ENCODE data around the gene OR2B3. TPM values are rescaled to one million over a fixed set of nuclear protein-coding genes. Genes with fewer than 3 reads are reported as not detected.
"Not testable (repeated sequence)": the region's sequence is repeated elsewhere in the genome, so short reads cannot be mapped to it uniquely, and the experiment has no call there.

The OR2B3 gene
- not detected in 2 replicates for total RNA-seq

- no peak for DNase-seq (ENCODE audit: low read depth in 2 of 2)
Observed at GRCh38 chr6:29087213-29087612, at the start of gene OR2B3. Gene OR2B3 (minus strand): TSS chr6:29087313. CDS start chr6:29087248, 65 bp downstream.

- no peak for DNase-seq (ENCODE audit: low read depth in 2 of 2)
Observed at GRCh38 chr6:29131691-29132090, 44.6 kb upstream of the OR2B3 start.

GRCh38 chr6:29130644-29131043 is 43.5 kb upstream of the OR2B3 start:
- no peak for DNase-seq (ENCODE audit: low read depth in 2 of 2)

GRCh38 chr6:29129326-29130012 is 42.4 kb upstream of the OR2B3 start:
- no peak for DNase-seq (ENCODE audit: low read depth in 2 of 2)

GRCh38 chr6:29114964-29115363 is 27.9 kb upstream of the OR2B3 start:
- DNase-seq (ENCODE audit: low read depth in 2 of 2), result not testable (repeated sequence)

GRCh38 chr6:29112135-29112534 is 25.0 kb upstream of the OR2B3 start:
- DNase-seq (ENCODE audit: low read depth in 2 of 2), result no peak

- DNase-seq (ENCODE audit: low read depth in 2 of 2), result no peak
Observed at GRCh38 chr6:29107758-29108157, 20.6 kb upstream of the OR2B3 start, which contains the start of gene OR2J3. Gene OR2J3 (plus strand): TSS chr6:29108058. CDS start chr6:29111891, 3,833 bp downstream.

GRCh38 chr6:29099190-29099589 is 12.1 kb upstream of the OR2B3 start, which contains the start of gene OR2J1:
Gene OR2J1 (plus strand): TSS chr6:29099490. CDS start chr6:29100943, 1,453 bp downstream.
- DNase-seq (ENCODE audit: low read depth in 2 of 2), result no peak

- no peak for DNase-seq (ENCODE audit: low read depth in 2 of 2)
Observed at GRCh38 chr6:29097803-29098202, 10.7 kb upstream of the OR2B3 start.

GRCh38 chr6:29092957-29093356 is 5.8 kb upstream of the OR2B3 start:
- DNase-seq (ENCODE audit: low read depth in 2 of 2), result no peak

- DNase-seq (ENCODE audit: low read depth in 2 of 2), result no peak
Observed at GRCh38 chr6:29082457-29082856, 4.7 kb downstream of the OR2B3 start.

GRCh38 chr6:29081312-29081711 is 5.8 kb downstream of the OR2B3 start:
- no peak for DNase-seq (ENCODE audit: low read depth in 2 of 2)

- DNase-seq (ENCODE audit: low read depth in 2 of 2), result no peak
Observed at GRCh38 chr6:29079203-29079602, 7.9 kb downstream of the OR2B3 start.

GRCh38 chr6:29071831-29072723 is 15.0 kb downstream of the OR2B3 start:
- DNase-seq (ENCODE audit: low read depth in 2 of 2), result peak; percentile 45 to 47

GRCh38 chr6:29051680-29052079 is 35.4 kb downstream of the OR2B3 start:
- no peak for DNase-seq (ENCODE audit: low read depth in 2 of 2)

GRCh38 chr6:29045075-29045474 is 42.0 kb downstream of the OR2B3 start, which contains the start of gene OR2W1:
Gene OR2W1 (minus strand): TSS chr6:29045175. CDS start chr6:29045175, 0 bp downstream.
- DNase-seq (ENCODE audit: low read depth in 2 of 2), result no peak

Other genes with a start within 250 kb of the OR2B3 start
- gene TRIM27, start 163.3 kb downstream of the OR2B3 start, total RNA-seq, result 40.8 and 58.5 TPM in 2 replicates
- under 0.01 and 0.22 TPM in 2 replicates for gene ZNF311, start 82.0 kb downstream of the OR2B3 start, total RNA-seq
- gene OR2W1, start 42.1 kb downstream of the OR2B3 start, total RNA-seq, result not detected in 2 replicates
- gene OR2J1, start 12.2 kb upstream of the OR2B3 start, total RNA-seq, result not detected in 2 replicates
- gene OR2J3, start 20.7 kb upstream of the OR2B3 start, total RNA-seq, result not detected in 2 replicates
- gene OR2J2, start 83.6 kb upstream of the OR2B3 start, total RNA-seq, result not detected in 2 replicates
- gene OR14J1, start 214.4 kb upstream of the OR2B3 start, total RNA-seq, result not detected in 2 replicates

Data from lung microvascular endothelial cell (primary cell).